Measurements from ENCODE around the gene TSTD2. TPM values are rescaled to one million over a fixed set of nuclear protein-coding genes. Genes with fewer than 3 reads are reported as not detected.

The TSTD2 gene
- 38.9 TPM for total RNA-seq

DNA sequence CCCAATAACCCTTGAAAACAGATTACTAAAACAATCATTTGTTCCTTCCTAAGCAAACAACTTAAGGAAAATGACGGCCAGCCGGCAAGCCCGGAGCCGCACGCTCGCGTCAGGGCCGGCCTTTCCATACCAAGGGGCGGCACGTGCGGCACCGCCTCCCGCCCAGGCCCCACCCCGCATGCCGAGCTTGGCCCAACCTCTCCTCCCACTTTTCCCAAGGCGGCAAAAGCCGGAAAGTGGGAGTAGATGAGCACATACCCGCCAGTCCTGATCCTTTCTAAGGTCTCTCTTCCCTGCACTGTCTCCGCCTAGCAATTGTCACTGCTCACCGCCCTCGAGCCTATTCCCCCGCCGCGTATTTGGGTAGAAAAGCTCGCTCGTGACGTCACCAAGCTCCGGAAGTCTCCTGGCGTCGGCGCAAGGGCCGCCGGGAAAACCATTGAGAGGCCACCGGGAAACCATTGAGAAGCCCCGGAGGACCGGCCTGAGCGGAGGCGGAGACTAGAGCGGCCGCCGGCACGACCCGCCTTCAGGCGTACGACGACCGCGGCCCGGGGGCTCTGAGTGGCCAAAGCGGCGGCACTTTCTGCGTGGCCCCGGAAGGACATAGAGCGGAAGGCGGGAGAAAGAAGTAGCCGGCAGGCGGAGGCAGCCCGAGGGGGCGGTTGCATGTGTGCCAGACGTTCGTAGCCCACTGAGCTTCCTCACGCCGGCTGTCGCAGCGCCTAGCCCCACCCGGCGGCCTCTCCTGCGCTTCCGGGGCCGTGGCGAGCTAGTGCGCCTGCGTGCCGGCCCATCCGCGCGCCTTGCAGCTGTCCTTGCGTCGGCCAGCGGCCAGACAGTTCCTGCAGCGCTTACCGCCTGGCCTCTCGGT lies at the start of gene TSTD2, which contains the start of gene NCBP1:
TSS of gene TSTD2 (minus strand) at position 384 of the 874 bp plus-strand sequence. CDS start 5,806 bp downstream, outside the sequence.
TSS of gene NCBP1 (plus strand) at position 837 of the 874 bp plus-strand sequence. CDS start 61 bp downstream, outside the sequence.

Other genes with a start within 250 kb of the TSTD2 start
- gene TDRD7, start 221.3 kb downstream of the TSTD2 start, total RNA-seq: 108 TPM
- 13.4 TPM for gene TMOD1, start 131.7 kb downstream of the TSTD2 start, total RNA-seq
- 46.9 TPM for gene NCBP1, start 453 bp upstream of the TSTD2 start, total RNA-seq
- gene XPA, start 64.0 kb upstream of the TSTD2 start, total RNA-seq: 26.7 TPM
- gene FOXE1, start 219.9 kb upstream of the TSTD2 start, total RNA-seq: not detected

All from camera-type eye (tissue), 1 donor.